HEK293T (cell line): Measurements from ENCODE around the gene NAGLU.

Experiments
- ARNT ChIP-seq: fragments of 450-650 bp; IDR thresholded peaks from 2 replicates; pipeline ENCODE4 v1.6.1; 2017; ENCODE audit warnings: mild to moderate bottlenecking
- BHLHE40 ChIP-seq: fragments of 450-650 bp; IDR thresholded peaks from 2 replicates; pipeline ENCODE4 v1.6.1; 2016; ENCODE audit warnings: mild to moderate bottlenecking, moderate library complexity, borderline replicate concordance
- ELF4 ChIP-seq: fragments of 450-650 bp; IDR thresholded peaks from 2 replicates; pipeline ENCODE4 v1.6.1; 2017; ENCODE audit warnings: antibody characterized with exemption
- FOXA1 ChIP-seq: fragments of 450-650 bp; IDR thresholded peaks from 2 replicates; pipeline ENCODE4 v1.6.1; 2016; ENCODE audit warnings: mild to moderate bottlenecking
- FOXK2 ChIP-seq: fragments of 450-650 bp; IDR thresholded peaks from 2 replicates; pipeline ENCODE4 v1.6.1; 2016; ENCODE audit warnings: mild to moderate bottlenecking
- FOXM1 ChIP-seq: fragments of 450-650 bp; IDR thresholded peaks from 2 replicates; pipeline ENCODE4 v1.6.1; 2017; ENCODE audit warnings: mild to moderate bottlenecking, borderline replicate concordance
- HDGF ChIP-seq: fragments of 450-650 bp; IDR thresholded peaks from 2 replicates; pipeline ENCODE4 v1.6.1; 2017; ENCODE audit warnings: antibody characterized with exemption, borderline replicate concordance
- LEF1 ChIP-seq: fragments of 450-650 bp; IDR thresholded peaks from 2 replicates; pipeline ENCODE4 v1.6.1; 2017; ENCODE audit warnings: mild to moderate bottlenecking, borderline replicate concordance
- NFRKB ChIP-seq: fragments of 450-650 bp; IDR thresholded peaks from 2 replicates; pipeline ENCODE4 v1.6.1; 2016; ENCODE audit warnings: mild to moderate bottlenecking, moderate library complexity
- PKNOX1 ChIP-seq: fragments of 450-650 bp; IDR thresholded peaks from 2 replicates; pipeline ENCODE4 v1.6.1; 2016
- SP1 ChIP-seq: fragments of 450-650 bp; IDR thresholded peaks from 2 replicates; pipeline ENCODE4 v1.6.1; 2017
- SUZ12 ChIP-seq: fragments of 450-650 bp; IDR thresholded peaks from 2 replicates; pipeline ENCODE4 v1.6.1; 2016; ENCODE audit warnings: mild to moderate bottlenecking
- TARDBP ChIP-seq: fragments of 450-650 bp; IDR thresholded peaks from 2 replicates; pipeline ENCODE4 v1.6.1; 2016

GRCh38 chr17:42531455-42532354 is 4.3 kb upstream of the NAGLU start:
- TF ChIP-seq FOXM1 (0 out of 2 replicates have a peak, but pooled peaks have one; percentile 40), FOXK2 (no peak), ELF4 (no peak), NFRKB (no peak), BHLHE40 (no peak), SUZ12 (no peak), TARDBP (no peak), LEF1 (no peak; the same call in 1 of the 2 replicates), FOXA1 (no peak), PKNOX1 (no peak), SP1 (no peak), ARNT (no peak), HDGF (no peak)
